ENCODE data around the gene INTU.
"Not testable (repeated sequence)": the region's sequence is repeated elsewhere in the genome, so short reads cannot be mapped to it uniquely, and the experiment has no call there.

Gene INTU

DNA sequence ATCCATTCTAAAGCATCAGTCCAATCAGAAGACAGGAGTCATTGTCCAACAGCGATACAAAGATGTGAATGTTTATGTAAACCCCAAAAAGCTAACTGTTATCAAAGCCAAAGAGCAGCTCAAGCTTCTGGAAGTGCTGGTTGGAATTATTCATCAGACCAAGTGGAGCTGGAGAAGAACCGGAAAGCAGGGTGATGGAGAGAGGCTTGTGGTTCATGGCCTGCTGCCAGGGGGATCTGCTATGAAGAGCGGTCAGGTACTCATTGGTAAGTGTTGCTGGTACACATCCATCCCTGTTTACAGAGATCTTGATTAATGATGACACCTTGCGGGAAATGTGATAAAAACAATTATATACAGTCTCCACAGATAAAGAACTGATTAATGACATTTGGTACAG, 11.0 kb downstream of the INTU start:
- TF ChIP-seq, protein P1, sequence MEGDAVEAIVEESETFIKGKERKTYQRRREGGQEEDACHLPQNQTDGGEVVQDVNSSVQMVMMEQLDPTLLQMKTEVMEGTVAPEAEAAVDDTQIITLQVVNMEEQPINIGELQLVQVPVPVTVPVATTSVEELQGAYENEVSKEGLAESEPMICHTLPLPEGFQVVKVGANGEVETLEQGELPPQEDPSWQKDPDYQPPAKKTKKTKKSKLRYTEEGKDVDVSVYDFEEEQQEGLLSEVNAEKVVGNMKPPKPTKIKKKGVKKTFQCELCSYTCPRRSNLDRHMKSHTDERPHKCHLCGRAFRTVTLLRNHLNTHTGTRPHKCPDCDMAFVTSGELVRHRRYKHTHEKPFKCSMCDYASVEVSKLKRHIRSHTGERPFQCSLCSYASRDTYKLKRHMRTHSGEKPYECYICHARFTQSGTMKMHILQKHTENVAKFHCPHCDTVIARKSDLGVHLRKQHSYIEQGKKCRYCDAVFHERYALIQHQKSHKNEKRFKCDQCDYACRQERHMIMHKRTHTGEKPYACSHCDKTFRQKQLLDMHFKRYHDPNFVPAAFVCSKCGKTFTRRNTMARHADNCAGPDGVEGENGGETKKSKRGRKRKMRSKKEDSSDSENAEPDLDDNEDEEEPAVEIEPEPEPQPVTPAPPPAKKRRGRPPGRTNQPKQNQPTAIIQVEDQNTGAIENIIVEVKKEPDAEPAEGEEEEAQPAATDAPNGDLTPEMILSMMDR (conservative IDR thresholded peaks at IDR 0.05), result no peak
- no peak overlapping the region for H3K27ac ChIP-seq

DNA sequence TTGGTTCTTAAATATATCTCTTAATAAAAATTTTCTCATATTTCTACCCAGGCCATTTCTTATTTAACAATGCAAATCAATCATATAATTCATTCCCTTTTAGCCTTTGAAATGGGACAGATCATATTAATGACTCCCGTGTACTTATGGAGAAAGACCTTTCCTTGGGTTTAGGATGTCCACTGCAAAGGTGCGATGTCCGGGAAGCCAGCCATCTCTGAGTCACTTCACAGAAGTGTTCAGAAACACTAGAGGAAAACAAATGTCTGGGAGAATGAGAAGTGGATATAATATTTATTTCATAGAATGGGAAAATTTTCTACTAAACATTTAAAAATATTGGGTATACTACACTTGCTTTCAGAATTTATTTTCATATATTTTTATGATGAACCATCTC, 15.3 kb downstream of the INTU start:
- no peak overlapping the region for H3K27ac ChIP-seq
- TF ChIP-seq, protein P1 (conservative IDR thresholded peaks at IDR 0.05), result no peak

DNA sequence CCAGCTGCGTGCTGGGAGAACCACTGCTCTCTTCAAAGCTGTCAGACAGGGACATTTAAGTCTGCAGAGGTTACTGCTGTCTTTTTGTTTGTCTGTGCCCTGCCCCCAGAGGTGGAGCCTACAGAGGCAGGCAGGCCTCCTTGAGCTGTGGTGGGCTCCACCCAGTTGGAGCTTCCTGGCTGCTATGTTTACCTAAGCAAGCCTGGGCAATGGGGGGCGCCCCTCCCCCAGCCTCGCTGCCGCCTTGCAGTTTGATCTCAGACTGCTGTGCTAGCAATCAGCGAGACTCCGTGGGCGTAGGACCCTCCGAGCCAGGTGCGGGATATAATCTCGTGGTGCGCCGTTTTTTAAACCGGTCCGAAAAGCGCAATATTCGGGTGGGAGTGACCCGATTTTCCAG, 22.8 kb downstream of the INTU start:
- not testable (repeated sequence) for H3K27ac ChIP-seq

DNA sequence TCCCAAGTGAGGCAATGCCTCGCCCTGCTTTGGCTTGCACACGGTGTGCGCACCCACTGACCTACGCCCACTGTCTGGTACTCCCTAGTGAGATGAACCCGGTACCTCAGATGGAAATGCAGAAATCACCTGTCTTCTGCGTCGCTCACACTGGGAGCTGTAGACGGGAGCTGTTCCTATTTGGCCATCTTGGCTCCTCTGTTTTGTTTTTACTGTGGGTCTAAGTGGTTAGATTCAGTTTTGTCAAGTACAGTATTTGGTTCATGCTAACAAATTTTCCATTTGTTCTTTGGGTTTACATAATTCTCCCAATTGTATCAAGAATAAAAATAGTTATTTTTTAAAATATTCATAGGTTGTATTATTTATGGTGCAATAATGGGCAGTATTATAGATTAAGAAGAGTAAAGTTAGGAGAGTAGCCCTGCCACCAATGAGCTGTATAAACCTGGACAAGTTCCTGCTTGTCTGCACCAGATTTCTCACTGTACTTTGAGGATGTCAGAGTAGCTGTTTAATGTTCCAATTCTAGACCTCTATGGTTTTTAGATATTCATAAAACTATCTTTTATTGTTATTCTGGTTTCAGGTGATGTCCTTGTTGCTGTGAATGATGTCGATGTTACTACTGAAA, 23.4 kb downstream of the INTU start:
- TF ChIP-seq, protein P1 (conservative IDR thresholded peaks at IDR 0.05), result no peak
- H3K27ac ChIP-seq, result no peak overlapping the region

DNA sequence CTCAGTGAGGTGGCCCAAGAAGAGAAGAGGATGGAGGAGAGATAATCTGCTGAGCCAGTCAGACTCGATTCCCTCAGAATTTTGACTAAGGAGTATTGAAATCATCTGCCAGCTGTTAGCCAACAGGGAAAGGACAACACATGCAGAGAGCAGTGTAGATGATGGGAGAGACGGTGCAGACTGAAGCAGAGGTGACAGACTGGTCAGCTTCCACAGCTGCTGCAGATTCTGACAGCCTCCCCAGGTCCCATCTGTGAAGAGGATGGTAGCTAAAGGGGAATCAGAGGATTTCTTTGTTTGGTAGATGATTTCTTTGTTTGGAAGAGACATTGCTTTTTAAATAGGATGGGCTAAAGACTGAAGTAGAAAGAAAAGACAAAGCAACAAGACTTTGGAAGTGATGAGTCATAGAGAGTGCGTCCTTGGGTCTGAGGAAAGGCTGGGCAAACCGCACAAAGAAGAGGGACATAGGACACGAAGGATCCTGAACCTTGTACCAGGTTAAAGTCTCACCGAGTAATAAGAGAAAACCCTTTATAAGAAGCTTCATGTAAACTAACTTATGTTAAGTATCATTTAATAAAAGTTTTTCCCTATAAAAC, 27.6 kb downstream of the INTU start:
- no peak overlapping the region for H3K27ac ChIP-seq
- TF ChIP-seq, protein P1 (conservative IDR thresholded peaks at IDR 0.05), result no peak

DNA sequence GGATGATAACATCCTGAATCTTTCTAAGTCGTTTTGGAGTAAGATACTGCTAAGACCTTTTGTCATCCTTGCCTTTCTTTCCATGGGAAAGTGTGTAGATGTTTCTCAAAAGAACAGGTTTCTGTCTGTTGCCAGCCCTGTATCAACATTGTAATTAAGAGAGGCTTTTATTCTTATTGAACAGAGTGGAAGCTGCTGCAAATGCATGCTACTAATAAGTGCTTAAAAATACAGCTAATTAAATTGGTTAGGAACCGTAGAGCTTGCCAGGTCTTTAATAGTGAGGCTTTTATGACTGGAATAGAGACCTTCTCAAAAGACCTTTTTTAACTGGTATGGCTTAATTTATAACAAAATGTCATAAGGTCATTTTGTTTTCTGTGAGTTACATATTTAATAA, 34.4 kb downstream of the INTU start:
- TF ChIP-seq, protein P1 (conservative IDR thresholded peaks at IDR 0.05), result no peak
- H3K27ac ChIP-seq, result no peak overlapping the region

DNA sequence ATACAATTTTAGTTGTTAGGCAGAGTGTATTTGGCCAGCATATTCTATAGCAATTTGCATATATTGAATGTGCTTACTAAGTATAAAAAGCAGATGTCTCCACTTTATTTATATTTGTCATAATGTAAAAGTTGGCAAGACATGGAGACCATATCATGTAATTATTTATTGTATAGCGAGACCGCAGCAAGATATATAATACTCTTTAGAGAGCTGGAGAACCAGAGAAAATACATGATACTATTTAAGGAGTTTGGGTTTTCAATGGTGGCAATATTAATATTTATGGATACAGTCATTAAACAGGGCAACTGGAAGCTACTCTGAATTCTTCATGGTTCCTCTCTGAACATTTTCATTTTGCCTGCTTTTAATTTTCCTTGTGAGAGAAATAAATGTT, 35.0 kb downstream of the INTU start:
- TF ChIP-seq, protein P1 (conservative IDR thresholded peaks at IDR 0.05), result no peak
- no peak overlapping the region for H3K27ac ChIP-seq

DNA sequence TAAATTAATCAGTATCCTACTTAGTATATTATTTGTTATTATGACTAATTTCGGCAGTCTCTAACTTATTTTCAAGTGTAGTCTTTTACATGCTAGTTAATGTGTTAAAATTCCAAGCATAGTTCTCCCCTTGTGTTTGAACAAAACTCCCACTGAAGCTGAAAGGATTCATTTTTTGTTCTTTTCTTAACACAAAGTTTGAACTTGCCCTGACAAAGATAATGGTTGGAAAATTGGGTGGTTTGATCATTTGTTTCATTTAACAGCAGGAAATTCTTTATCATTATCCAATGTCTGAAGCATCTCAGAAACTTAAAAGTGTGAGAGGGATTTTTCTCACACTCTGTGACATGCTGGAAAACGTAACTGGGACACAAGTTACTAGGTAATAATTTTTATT, 36.0 kb downstream of the INTU start:
- H3K27ac ChIP-seq, result no peak overlapping the region
- TF ChIP-seq, protein P1 (conservative IDR thresholded peaks at IDR 0.05), result no peak

All from VCaP (cell line).